Aorta (tissue), 5 donors: ENCODE results near the gene CFAP45. TPM values are rescaled to one million over a fixed set of nuclear protein-coding genes. Genes with fewer than 3 reads are reported as not detected.

Experiments
- ATAC-seq: fragments of 200-7000 bp; cut with Tn5 transposase; one replicate; pipeline ENCODE4 v1.9.1; 2022; ENCODE audit warnings: moderate library complexity; ENCODE audit not compliant: low FRiP score
- DNase-seq, 2 donors: peaks; one replicate each; pipeline ENCODE4 v3.0.0-alpha.2; 2020
- H3K27ac ChIP-seq, 2 donors: one replicate each; pipeline ENCODE4 v1.5.1; 2013; ENCODE audit warnings: low read length in 2 of 2, mild to moderate bottlenecking in 2 of 2, moderate library complexity in 2 of 2, control low read depth in 1 of 2, inconsistent platforms in 1 of 2, low read depth in 1 of 2
- H3K27me3 ChIP-seq, 2 donors: one replicate each; pipeline ENCODE4 v1.6.1; 2013; ENCODE audit warnings: control low read depth in 1 of 2, low read length in 1 of 2, mild to moderate bottlenecking in 1 of 2, moderate library complexity in 1 of 2; ENCODE audit not compliant: insufficient read depth in 2 of 2, control insufficient read depth in 1 of 2
- H3K36me3 ChIP-seq, 2 donors: one replicate each; pipeline ENCODE4 v1.6.1; 2013; ENCODE audit warnings: control low read depth in 1 of 2, low read length in 1 of 2, mild to moderate bottlenecking in 1 of 2; ENCODE audit not compliant: insufficient read depth in 2 of 2, control insufficient read depth in 1 of 2
- H3K4me1 ChIP-seq, 2 donors: one replicate each; pipeline ENCODE4 v1.6.1; 2013; ENCODE audit warnings: low read length in 2 of 2, control low read depth in 1 of 2, mild to moderate bottlenecking in 1 of 2, moderate library complexity in 1 of 2; ENCODE audit not compliant: insufficient read depth in 2 of 2, control insufficient read depth in 1 of 2
- H3K4me3 ChIP-seq, 2 donors: one replicate each; pipeline ENCODE4 v1.5.1; 2013; ENCODE audit warnings: low read length in 2 of 2, control low read depth in 1 of 2, mild to moderate bottlenecking in 1 of 2
- H3K9me3 ChIP-seq: one replicate; pipeline ENCODE4 v1.6.1; 2013; ENCODE audit warnings: mild to moderate bottlenecking, low read length; ENCODE audit not compliant: control insufficient read depth
- WGBS, 2 donors: extraction: QIAGEN DNeasy Blood & Tissue Kit; methylation state at CpG; one replicate each; pipeline ENCODE4 v1.1.7; 2013; 5-methylcytosine and 5-hydroxymethylcytosine counted together
- intact Hi-C, 2 donors: fragments of 100-400 bp; cut with DNase I; formaldehyde crosslinking; loops; one replicate each; pipeline versions ENCODE4 v1.14.2 to v1.15.0; 2022
- long read RNA-seq, 2 donors: library from polyadenylated mRNA; unstranded; transcript quantifications; one replicate each; pipeline ENCODE4 v2.0.0, GENCODE V29; 2020 to 2021
- polyA plus RNA-seq, 2 donors: library from polyadenylated mRNA; stranded (reverse); fragments of 200-250 nt; gene quantifications; one replicate each; pipeline ENCODE4 v1.2.3, GENCODE V29; 2013
- total RNA-seq, 2 donors: library from RNA; stranded (reverse); fragmentation: NEBNext Ultra II Directional; extraction: Animal tissue kit (Norgen Biotek cat#: 25700); gene quantifications; one replicate each; pipeline ENCODE4 v1.2.1, GENCODE V29; 2021
- donor health status: healthy with polysubstance abuse.
- donor health status: Bipolar disorder and iron deficiency.
- donor health status: DM: no; HTN: no; CAD: no.
- donor health status: DM: no; HTN: no; CAD: no.
- donor health status: DM: yes; HTN: yes; CAD: no.

CFAP45 gene, protein sequence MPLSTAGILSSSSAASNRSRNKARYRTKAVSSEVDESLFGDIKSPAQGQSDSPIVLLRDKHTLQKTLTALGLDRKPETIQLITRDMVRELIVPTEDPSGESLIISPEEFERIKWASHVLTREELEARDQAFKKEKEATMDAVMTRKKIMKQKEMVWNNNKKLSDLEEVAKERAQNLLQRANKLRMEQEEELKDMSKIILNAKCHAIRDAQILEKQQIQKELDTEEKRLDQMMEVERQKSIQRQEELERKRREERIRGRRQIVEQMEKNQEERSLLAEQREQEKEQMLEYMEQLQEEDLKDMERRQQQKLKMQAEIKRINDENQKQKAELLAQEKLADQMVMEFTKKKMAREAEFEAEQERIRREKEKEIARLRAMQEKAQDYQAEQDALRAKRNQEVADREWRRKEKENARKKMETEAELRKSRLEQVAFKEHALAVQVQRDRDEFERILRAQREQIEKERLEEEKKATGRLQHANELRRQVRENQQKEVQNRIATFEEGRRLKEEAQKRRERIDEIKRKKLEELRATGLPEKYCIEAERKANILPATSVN
- total RNA-seq (1 to 10 TPM; 2.5 to 2.7 TPM), polyA plus RNA-seq (1 to 10 TPM in 1 of 2 donors, not detected in 1; 2.7 TPM)
- long read RNA-seq, donor 1, partial matches to known transcripts: 15 of 96 reads
- long read RNA-seq, donor 1, other reads (novel, unspliced or antisense): 81 of 96 reads
- long read RNA-seq, donor 2, partial matches to known transcripts: 1 of 2 reads
- long read RNA-seq, donor 2, other reads (novel, unspliced or antisense): 1 of 2 reads

DNA sequence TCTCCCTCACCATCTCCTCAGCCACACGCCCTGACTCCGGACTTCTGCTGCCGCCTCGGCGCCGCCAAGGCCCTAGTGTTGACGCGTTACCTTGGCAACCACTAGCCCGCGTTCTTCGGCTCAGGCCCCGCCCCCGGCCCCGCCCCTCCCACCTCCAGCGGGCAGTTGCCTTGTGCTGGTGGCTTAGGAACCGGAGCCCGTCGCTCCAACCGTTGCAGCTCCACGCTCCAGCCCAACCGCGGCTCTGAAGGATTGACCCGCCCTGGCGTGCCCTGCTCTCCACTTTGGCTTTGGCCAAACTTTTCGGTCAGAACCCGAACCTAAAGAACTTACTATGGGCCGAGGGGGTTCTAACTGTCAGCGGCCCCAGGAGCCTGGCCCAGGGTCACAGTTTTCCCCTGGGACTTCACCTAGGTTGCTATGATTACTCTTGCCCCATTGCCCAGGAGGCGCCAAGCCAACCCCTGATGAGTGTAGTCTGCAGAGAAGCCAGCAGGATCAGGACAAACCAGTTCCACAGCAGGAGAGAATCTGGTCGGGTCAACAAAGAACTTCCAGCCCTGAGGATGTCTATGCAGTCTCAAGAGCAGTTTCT, at the start of gene CFAP45:
Gene CFAP45 (minus strand): TSS at position 80 of the 595 bp plus-strand sequence. CDS start 67 bp downstream, at position 13.
- H3K9me3 ChIP-seq: no peaks in the 10 kb centered on the region
- peaks cover 0 to 5% of the 10 kb centered on the region in 2 donors for H3K4me1 ChIP-seq
- peak; percentile 95 for ATAC-seq
- no peaks in the 10 kb centered on the region for H3K27me3 ChIP-seq
- peak within 1 kb of the TSS; percentile 43 to 92 for H3K27ac ChIP-seq
- H3K4me3 ChIP-seq: no peak within 1 kb of the TSS
- 7 to 8% methylated on average over 29 to 30 of the region's 30 CpGs for WGBS, 2 donors
- no peaks in the 10 kb centered on the region for H3K36me3 ChIP-seq
- DNase-seq: peak; percentile 92 to 95
- intact Hi-C loops: no loop called here

DNA sequence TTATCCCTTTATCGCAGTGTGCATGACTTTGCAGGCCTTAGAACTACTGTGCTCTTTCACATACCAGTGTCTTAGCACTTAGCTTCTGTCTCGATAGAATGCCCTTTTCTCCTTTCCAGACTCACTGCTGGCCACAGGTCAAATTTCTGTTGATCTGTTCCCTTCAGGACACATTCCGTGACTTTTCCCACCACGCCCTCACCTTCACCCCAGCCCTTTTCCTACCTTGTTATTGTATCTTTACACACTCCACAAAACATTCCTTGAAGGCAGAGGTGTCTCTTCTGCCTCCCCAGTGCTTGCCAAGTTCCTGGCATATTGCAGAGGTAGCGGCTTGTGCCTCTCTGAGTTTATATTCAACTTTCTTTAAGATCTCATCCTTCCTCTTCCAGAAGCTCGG, 49.2 kb upstream of the CFAP45 start:
- Histone ChIP-seq H3K4me1 (no peaks in the 10 kb centered on the region), H3K4me3 (no peak overlapping the region), H3K9me3 (no peaks in the 10 kb centered on the region), H3K27ac (no peak overlapping the region), H3K36me3 (no peaks in the 10 kb centered on the region), H3K27me3 (no peaks in the 10 kb centered on the region)
- 86% methylated on average over 6 of the region's 6 CpGs for WGBS, 2 donors
- intact Hi-C loops: loop anchor here in 1 of 2 donors (5.0 kb wide), 1 partner anchor 53 kb away; no protein-coding TSS in a partner anchor
- DNase-seq: peak in 1 of 2 donors; percentile 20
- no peak for ATAC-seq

DNA sequence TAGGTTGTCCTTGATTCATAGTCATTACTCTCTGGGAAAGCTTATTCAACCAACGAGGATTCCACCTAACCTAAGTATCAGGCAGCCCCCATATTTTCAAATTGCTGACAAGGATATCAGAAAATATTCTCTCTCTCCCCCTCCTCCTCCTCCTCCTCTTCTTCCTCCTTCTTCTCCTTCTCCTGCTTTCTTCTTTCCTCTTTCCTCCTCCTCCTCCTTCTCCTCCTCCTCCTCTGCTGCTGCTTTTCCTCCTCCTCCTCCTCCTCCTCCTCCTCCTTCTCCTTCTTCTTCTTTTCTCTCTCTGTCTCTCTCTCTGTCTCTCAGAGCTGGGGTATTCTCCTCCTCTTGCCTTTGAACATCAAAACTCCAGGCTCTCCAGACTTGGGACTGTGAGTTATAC, 48.0 kb upstream of the CFAP45 start:
- H3K4me3 ChIP-seq: no peak overlapping the region
- H3K36me3 ChIP-seq: no peaks in the 10 kb centered on the region
- intact Hi-C loops: loop anchor here in 1 of 2 donors (5.0 kb wide), 1 partner anchor 54 kb away; no protein-coding TSS in a partner anchor
- H3K27ac ChIP-seq: no peak overlapping the region
- 73 to 78% methylated on average over 1 of the region's 1 CpG for WGBS, 2 donors
- H3K27me3 ChIP-seq: no peaks in the 10 kb centered on the region
- H3K4me1 ChIP-seq: no peaks in the 10 kb centered on the region
- DNase-seq (no peak), ATAC-seq (no peak)
- H3K9me3 ChIP-seq: no peaks in the 10 kb centered on the region

DNA sequence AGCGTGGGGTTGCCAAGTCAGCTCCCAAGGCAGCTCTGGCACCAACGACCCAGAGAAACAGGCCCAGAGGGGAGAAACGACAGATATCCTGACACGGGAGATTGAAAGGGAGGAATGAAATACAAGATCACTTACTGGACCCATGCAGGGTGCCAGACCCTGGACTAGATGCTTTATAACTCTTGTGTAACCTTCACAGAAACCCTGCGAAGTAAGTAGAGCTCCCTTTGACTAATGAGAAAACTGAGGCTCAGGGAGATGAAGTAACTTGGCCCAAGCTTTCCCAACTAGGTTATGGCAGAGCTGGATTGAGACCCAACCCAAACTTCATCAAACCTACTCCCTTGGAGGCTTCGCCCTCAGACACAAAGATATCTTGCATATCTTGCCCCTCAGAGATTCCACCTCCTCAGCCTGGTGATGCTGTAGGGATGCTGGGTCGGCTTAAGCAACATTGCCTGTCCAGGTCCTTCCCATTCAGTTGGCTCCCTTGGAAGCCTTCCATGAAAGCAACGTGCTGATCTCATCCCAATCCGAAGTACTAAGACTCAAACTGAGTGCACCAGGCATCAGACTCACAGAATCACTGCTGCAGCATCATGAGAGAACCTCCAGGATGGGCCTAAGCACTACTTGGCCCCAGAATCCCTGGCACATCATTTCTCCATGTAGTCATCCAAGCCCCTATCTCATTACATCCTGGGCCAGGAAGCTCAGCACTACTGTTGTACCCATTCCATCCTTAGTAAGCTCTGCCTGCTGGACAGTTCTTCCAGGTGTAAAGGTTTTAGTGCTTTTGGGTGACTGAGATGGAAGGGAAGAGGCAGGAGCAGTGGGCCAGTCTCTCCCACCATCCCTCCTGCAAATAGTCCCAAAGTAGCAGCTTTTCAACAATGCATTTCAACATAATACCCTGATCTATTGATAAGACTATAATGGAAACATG, 46.5 kb upstream of the CFAP45 start:
- Histone ChIP-seq H3K4me1 (no peaks in the 10 kb centered on the region), H3K27ac (no peak overlapping the region), H3K9me3 (no peaks in the 10 kb centered on the region), H3K36me3 (no peaks in the 10 kb centered on the region), H3K27me3 (no peaks in the 10 kb centered on the region), H3K4me3 (no peak overlapping the region)
- DNase-seq (peak in 1 of 2 donors; percentile 12), ATAC-seq (peak; percentile 16)
- intact Hi-C loops: loop anchor here in 1 of 2 donors (5.0 kb wide), 1 partner anchor 56 kb away; no protein-coding TSS in a partner anchor
- WGBS, 2 donors: 42 to 43% methylated on average over 9 of the region's 9 CpGs

DNA sequence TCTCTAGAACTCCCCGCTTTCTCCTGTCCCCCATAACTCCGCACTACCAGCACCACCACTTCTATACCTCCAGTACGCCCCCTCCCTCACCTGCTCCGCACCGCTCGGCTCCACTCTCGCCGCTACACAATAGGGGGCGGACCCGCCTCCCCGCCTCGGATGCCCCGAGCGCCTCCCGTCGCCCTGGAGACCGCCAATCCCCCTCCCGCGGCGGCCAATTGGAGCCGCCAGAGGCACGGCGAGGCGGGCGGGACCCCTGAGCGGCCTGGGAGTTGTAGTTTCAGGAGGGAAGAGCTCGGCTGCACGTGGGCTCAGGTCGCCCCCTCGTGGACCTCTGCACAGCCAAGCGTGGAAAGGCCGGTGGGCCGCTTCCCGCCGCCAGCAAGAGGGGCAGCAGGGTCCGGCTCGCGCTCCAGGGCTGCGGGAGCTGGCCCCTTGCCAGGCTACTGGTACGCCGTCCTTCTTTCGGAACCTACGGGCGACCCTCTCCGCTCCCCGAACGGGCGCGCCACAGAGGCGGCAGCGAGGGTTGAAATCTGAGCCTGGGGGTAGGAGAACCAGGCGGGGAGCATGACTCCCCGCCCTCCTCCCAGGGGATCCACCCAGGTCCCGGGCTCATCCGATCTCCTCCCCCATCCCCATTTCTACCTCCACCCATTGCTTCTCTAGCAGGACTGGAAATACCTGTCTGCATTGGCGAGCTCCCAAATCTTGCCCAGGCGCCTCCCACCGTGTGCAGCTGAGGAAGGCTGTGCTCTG, 45.7 kb upstream of the CFAP45 start, which contains the start of gene IGSF9:
Gene IGSF9 (minus strand): TSS at position 131 of the 759 bp plus-strand sequence. CDS start 2,159 bp downstream, outside the sequence.
- Histone ChIP-seq H3K4me3 (peak within 1 kb of the TSS in 1 of 2 donors; percentile 6), H3K4me1 (no peaks in the 10 kb centered on the region), H3K27me3 (no peaks in the 10 kb centered on the region), H3K36me3 (no peaks in the 10 kb centered on the region), H3K27ac (no peak within 1 kb of the TSS), H3K9me3 (no peaks in the 10 kb centered on the region)
- DNase-seq (peak; percentile 86 to 94), ATAC-seq (peak; percentile 90)
- intact Hi-C loops: loop anchor here (2.0 to 5.0 kb wide), 2 partner anchors 55 to 57 kb away; no protein-coding TSS in a partner anchor
- 1% methylated on average over 53 to 58 of the region's 58 CpGs for WGBS, 2 donors

DNA sequence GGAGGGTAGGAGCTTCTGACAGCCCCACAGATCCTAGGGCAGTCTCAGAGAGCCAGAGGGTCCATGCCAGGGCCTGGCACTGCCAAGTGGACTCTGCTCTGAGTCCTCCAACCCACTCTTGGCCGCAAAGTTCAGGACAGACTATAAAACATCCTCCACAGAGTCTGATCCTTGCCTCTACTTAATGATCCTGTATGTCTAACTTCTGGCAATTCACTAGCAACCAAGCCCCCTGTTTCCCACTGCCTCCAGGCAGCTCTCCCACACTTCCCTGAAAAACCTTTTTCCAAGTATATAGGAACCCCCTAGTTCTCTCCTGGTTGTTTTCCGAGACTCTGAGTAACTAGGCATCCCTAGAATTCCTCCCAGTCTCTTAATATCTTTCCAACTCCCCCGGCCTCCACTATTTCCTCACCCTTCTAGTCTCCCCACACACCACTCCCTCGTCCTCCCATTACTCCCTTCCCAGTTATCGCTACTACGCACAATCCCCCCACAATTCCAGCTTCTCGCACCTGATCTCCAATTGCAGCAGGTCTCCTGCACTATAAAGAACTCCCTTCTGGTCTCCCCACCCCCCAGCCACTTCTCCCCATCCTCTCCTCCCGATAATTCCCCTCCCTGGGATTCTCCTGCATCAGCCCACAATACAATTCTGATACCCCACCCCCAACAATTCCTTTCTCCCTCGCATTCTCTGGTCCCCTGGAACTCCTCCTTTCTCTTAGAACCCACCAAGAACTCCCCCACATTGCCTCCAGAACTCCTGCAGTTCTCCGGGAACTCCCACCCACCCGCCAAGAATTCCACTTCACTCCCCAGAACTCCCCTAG, 44.9 kb upstream of the CFAP45 start:
- ATAC-seq: no peak
- Histone ChIP-seq H3K9me3 (no peaks in the 10 kb centered on the region), H3K4me1 (no peaks in the 10 kb centered on the region), H3K4me3 (no peak overlapping the region), H3K27ac (no peak overlapping the region), H3K36me3 (no peaks in the 10 kb centered on the region), H3K27me3 (no peaks in the 10 kb centered on the region)
- intact Hi-C loops: loop anchor here (2.0 to 5.0 kb wide), 3 partner anchors 56 to 148 kb away; no protein-coding TSS in a partner anchor
- 25 to 28% methylated on average over 11 of the region's 11 CpGs for WGBS, 2 donors
- no peak for DNase-seq
